HFFc6 (cell line): ENCODE measurements around the gene FBXL5. TPM values are rescaled to one million over a fixed set of nuclear protein-coding genes. Genes with fewer than 3 reads are reported as not detected.

Experiments
- DNase-seq: peaks from one replicate; pipeline ENCODE4 v3.0.0-alpha.2; 2018
- H3K27ac Mint-ChIP-seq: 2 replicates; pipeline ENCODE4 v1.8.0; 2020; ENCODE audit warnings: mild to moderate bottlenecking, mixed read lengths
- H3K27me3 Mint-ChIP-seq: 2 replicates; pipeline ENCODE4 v1.8.0; 2021; ENCODE audit warnings: mild to moderate bottlenecking, moderate library complexity, mixed read lengths; ENCODE audit not compliant: insufficient read depth
- H3K36me3 Mint-ChIP-seq: 2 replicates; pipeline ENCODE4 v1.8.0; 2021; ENCODE audit warnings: low read depth, mixed read lengths
- H3K4me1 Mint-ChIP-seq: 2 replicates; pipeline ENCODE4 v1.8.0; 2020; ENCODE audit warnings: low read depth, mixed read lengths
- H3K4me3 Mint-ChIP-seq: 2 replicates; pipeline ENCODE4 v1.8.0; 2020; ENCODE audit warnings: mild to moderate bottlenecking, moderate library complexity, mixed read lengths
- H3K9me3 Mint-ChIP-seq: 2 replicates; pipeline ENCODE4 v1.8.0; 2020; ENCODE audit warnings: mild to moderate bottlenecking, mixed read lengths
- total RNA-seq, 6 experiments: library from RNA; stranded (reverse); fragmentation: NEBNext Ultra II Directional; extraction: Animal tissue kit (Norgen Biotek cat#: 25700); gene quantifications; 2 replicates in 1 of 6; 3 replicates in 5 of 6; pipeline ENCODE4 v1.2.3, GENCODE V29; 2021
- TF ChIP-seq, protein P1 (sequence below): fragments of 200-600 bp; sonication (generic); IDR thresholded peaks from 2 replicates; pipeline ENCODE4 v1.5.0; 2021; ENCODE audit warnings: antibody characterized with exemption, mild to moderate bottlenecking

The FBXL5 gene
- total RNA-seq, 6 experiments from 2014 or later, result 35.8 to 40.5 (median 37.2) TPM

DNA sequence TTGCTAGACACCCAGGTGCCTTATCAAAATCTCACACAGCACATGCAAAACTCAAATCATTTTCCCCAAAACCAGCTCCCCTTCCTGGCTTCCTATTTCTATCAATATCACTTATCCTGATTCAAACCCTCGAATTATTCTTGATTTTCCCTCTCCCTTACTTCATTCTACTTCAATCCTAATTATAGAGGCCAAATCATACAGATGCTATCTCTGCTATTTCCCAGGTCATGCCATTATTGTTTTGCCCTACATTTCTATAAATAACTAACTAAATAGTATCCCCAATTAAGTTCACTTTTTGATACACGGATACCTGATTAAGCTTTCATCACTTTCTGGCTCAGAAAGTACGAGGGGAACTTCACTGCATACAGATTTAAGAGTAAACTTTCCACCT, 62.4 kb downstream of the FBXL5 start:
- no peaks in the 10 kb centered on the region for H3K4me1 Mint-ChIP-seq
- no peak overlapping the region for H3K27ac Mint-ChIP-seq
- peaks cover 5% of the 10 kb centered on the region; the same call in 1 of the 2 replicates for H3K36me3 Mint-ChIP-seq
- no peak overlapping the region for H3K4me3 Mint-ChIP-seq
- no peaks in the 10 kb centered on the region for H3K27me3 Mint-ChIP-seq
- no peak for DNase-seq
- TF ChIP-seq, protein P1, sequence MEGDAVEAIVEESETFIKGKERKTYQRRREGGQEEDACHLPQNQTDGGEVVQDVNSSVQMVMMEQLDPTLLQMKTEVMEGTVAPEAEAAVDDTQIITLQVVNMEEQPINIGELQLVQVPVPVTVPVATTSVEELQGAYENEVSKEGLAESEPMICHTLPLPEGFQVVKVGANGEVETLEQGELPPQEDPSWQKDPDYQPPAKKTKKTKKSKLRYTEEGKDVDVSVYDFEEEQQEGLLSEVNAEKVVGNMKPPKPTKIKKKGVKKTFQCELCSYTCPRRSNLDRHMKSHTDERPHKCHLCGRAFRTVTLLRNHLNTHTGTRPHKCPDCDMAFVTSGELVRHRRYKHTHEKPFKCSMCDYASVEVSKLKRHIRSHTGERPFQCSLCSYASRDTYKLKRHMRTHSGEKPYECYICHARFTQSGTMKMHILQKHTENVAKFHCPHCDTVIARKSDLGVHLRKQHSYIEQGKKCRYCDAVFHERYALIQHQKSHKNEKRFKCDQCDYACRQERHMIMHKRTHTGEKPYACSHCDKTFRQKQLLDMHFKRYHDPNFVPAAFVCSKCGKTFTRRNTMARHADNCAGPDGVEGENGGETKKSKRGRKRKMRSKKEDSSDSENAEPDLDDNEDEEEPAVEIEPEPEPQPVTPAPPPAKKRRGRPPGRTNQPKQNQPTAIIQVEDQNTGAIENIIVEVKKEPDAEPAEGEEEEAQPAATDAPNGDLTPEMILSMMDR, result no peak
- H3K9me3 Mint-ChIP-seq, result no peaks in the 10 kb centered on the region

DNA sequence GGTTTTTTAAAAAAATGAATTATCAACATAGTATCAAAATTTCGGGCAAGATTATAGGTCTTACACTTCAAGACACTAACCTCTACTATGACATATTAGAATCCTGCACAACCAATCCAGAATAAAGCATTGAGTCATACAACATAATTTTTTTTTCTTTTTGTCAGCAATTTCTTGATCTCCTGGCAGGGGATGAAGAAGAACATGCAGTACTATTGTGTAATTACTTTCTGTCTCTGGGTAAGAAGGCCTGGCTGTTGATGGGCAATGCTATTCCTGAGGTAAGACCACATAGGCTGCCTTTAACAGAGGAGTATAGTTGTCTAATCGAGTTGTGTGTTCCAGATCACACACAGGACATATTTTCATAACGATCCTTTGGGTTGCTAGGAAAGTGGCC, 67.5 kb downstream of the FBXL5 start:
- no peak overlapping the region for H3K27ac Mint-ChIP-seq
- peaks cover 7% of the 10 kb centered on the region; the same call in 1 of the 2 replicates for H3K36me3 Mint-ChIP-seq
- H3K9me3 Mint-ChIP-seq, result no peaks in the 10 kb centered on the region
- H3K4me3 Mint-ChIP-seq, result no peak overlapping the region
- H3K27me3 Mint-ChIP-seq, result peaks cover 2% of the 10 kb centered on the region; the same call in 1 of the 2 replicates
- no peak for DNase-seq
- no peaks in the 10 kb centered on the region for H3K4me1 Mint-ChIP-seq
- TF ChIP-seq, protein P1, result no peak

DNA sequence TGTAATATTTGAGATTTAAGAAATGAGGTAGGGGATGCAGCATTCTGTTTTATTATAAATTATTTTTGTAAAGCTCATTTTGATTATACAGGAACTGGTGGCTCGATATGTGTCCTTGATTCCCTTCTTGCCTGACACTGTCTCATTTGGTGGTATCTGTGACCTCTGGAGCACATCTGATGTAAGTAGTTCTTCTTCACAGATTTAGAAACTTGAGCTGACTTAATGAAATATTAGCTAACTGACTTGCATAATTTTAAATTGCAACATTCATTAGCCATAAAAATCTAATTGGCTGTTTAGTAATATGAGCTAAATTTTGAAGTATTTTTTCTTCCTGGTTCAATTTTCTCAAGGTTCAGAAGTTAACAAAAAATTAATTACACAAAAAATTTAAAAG, 69.1 kb downstream of the FBXL5 start:
- Mint-ChIP-seq H3K9me3 (no peaks in the 10 kb centered on the region), H3K4me1 (peaks cover 10% of the 10 kb centered on the region), H3K27me3 (peaks cover 2% of the 10 kb centered on the region; the same call in 1 of the 2 replicates), H3K27ac (no peak overlapping the region), H3K4me3 (no peak overlapping the region), H3K36me3 (peaks cover 12% of the 10 kb centered on the region; the same call in 1 of the 2 replicates)
- no peak for DNase-seq
- TF ChIP-seq, protein P1, result no peak

DNA sequence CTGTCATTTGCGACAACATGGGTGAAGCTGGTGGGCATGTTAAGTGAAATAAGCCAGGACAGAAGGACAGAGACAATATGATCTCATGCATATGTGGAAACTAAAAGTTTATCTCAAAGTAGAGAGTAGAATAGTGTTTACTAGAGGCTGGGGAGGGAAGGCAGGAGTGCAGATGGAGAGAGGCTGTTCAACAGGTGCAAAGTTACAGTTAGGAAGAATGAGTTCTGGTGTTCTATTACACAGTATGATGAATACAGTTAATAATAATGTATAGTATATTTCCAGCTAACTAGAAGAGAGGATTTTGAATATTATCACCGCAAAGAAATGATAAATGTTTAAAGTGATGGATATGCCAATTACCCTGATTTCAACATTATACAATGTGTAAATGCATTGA, 69.8 kb downstream of the FBXL5 start:
- Mint-ChIP-seq H3K4me3 (no peak overlapping the region), H3K27ac (no peak overlapping the region), H3K36me3 (peaks cover 12% of the 10 kb centered on the region; the same call in 1 of the 2 replicates), H3K4me1 (peaks cover 12% of the 10 kb centered on the region), H3K9me3 (no peaks in the 10 kb centered on the region), H3K27me3 (peaks cover 2% of the 10 kb centered on the region; the same call in 1 of the 2 replicates)
- DNase-seq, result no peak
- TF ChIP-seq, protein P1, result no peak

DNA sequence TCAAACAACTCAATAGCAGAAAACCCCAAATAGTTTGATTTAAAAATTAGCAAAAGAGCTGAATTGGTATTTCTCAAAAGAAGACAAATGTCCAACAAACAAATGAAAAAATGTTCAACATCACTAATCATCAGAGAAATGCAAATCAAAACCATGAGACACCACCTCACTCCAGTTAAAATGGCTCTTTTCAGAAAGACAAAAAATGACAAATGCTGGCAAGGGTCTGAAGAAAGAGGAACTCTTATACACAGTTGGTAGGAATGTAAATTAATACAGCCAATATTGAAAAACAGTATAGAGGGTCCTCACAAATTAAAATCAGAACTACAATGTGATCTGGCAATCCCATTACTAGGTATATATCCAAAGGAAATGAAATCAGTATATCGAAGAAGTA, 70.4 kb downstream of the FBXL5 start:
- Mint-ChIP-seq H3K36me3 (peaks cover 12% of the 10 kb centered on the region; the same call in 1 of the 2 replicates), H3K4me1 (peaks cover 12% of the 10 kb centered on the region), H3K27ac (no peak overlapping the region), H3K27me3 (peaks cover 2% of the 10 kb centered on the region; the same call in 1 of the 2 replicates), H3K9me3 (no peaks in the 10 kb centered on the region), H3K4me3 (no peak overlapping the region)
- TF ChIP-seq, protein P1, result no peak
- DNase-seq, result no peak

DNA sequence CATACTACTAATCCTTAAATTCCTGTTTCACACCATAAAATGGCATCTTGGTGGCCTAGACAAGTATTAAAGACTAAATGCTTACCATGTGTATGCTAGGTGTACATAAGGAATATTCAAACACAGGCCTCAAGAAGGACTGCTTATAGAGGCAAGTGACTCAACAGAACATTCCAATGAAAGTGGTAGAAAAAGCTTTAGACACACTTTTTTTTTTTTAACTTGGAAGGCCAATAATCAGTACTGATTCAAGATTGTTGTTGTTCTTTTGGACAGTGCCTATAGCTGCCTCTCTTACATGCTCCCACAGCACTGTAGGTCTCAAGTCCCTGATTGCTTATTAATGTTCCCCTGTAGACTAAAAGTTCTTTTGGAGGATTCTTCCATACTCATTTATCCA, 77.6 kb downstream of the FBXL5 start:
- Mint-ChIP-seq H3K4me1 (peaks cover 36% of the 10 kb centered on the region), H3K9me3 (no peaks in the 10 kb centered on the region), H3K27ac (peak overlapping the region; percentile 53), H3K36me3 (peaks cover 3% of the 10 kb centered on the region; the same call in 1 of the 2 replicates), H3K27me3 (no peaks in the 10 kb centered on the region), H3K4me3 (no peak overlapping the region)
- TF ChIP-seq, protein P1, result no peak
- peak; percentile 41 for DNase-seq
